ENCODE measurements around the gene GSTM5.

GSTM5 gene

GRCh38 chr1:109760581-109761226 is 48.7 kb downstream of the GSTM5 start:
- Histone ChIP-seq H3F3A (ENCODE audit: insufficient read depth, low read length) (no peaks in the 10 kb centered on the region), H3K4me3 (ENCODE audit: low read depth, low read length, poor library complexity, severe bottlenecking) (no peak overlapping the region), H3K4me2 (ENCODE audit: low read length) (no peak overlapping the region), H4K20me1 (ENCODE audit: insufficient read depth, low read length) (no peaks in the 10 kb centered on the region), H3K9me2 (ENCODE audit: low read depth, low read length) (no peaks in the 10 kb centered on the region), H3K79me2 (ENCODE audit: insufficient read depth, low read length) (no peaks in the 10 kb centered on the region), H3K9ac (ENCODE audit: low read length) (no peak overlapping the region), H2AFZ (ENCODE audit: low read length) (no peak overlapping the region), H3K27me3 (ENCODE audit: insufficient read depth, low read length) (no peaks in the 10 kb centered on the region; the same call in 1 of the 2 replicates), H3K36me3 (ENCODE audit: insufficient read depth, low read length) (no peaks in the 10 kb centered on the region), H3K9me3 (ENCODE audit: low read length) (no peaks in the 10 kb centered on the region), H3K27ac (ENCODE audit: low read depth, low read length, poor library complexity, severe bottlenecking) (no peak overlapping the region), H3K4me1 (ENCODE audit: insufficient read depth, low read length, severe bottlenecking) (no peaks in the 10 kb centered on the region)
- TF ChIP-seq, protein P1, sequence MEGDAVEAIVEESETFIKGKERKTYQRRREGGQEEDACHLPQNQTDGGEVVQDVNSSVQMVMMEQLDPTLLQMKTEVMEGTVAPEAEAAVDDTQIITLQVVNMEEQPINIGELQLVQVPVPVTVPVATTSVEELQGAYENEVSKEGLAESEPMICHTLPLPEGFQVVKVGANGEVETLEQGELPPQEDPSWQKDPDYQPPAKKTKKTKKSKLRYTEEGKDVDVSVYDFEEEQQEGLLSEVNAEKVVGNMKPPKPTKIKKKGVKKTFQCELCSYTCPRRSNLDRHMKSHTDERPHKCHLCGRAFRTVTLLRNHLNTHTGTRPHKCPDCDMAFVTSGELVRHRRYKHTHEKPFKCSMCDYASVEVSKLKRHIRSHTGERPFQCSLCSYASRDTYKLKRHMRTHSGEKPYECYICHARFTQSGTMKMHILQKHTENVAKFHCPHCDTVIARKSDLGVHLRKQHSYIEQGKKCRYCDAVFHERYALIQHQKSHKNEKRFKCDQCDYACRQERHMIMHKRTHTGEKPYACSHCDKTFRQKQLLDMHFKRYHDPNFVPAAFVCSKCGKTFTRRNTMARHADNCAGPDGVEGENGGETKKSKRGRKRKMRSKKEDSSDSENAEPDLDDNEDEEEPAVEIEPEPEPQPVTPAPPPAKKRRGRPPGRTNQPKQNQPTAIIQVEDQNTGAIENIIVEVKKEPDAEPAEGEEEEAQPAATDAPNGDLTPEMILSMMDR (IDR thresholded peaks at IDR 0.05; ENCODE audit: low read length): no peak
- TF ChIP-seq EZH2 (IDR thresholded peaks at IDR 0.05; ENCODE audit: borderline replicate concordance, low read length): no peak

- Histone ChIP-seq H3K9ac (ENCODE audit: low read length) (no peak overlapping the region), H3K9me3 (ENCODE audit: low read length) (no peaks in the 10 kb centered on the region), H3K27me3 (ENCODE audit: insufficient read depth, low read length) (no peaks in the 10 kb centered on the region; the same call in 1 of the 2 replicates), H3K4me2 (ENCODE audit: low read length) (no peak overlapping the region), H3K36me3 (ENCODE audit: insufficient read depth, low read length) (no peaks in the 10 kb centered on the region), H3K4me1 (ENCODE audit: insufficient read depth, low read length, severe bottlenecking) (no peaks in the 10 kb centered on the region), H3K27ac (ENCODE audit: low read depth, low read length, poor library complexity, severe bottlenecking) (no peak overlapping the region), H2AFZ (ENCODE audit: low read length) (no peak overlapping the region), H4K20me1 (ENCODE audit: insufficient read depth, low read length) (no peaks in the 10 kb centered on the region), H3K9me2 (ENCODE audit: low read depth, low read length) (no peaks in the 10 kb centered on the region), H3F3A (ENCODE audit: insufficient read depth, low read length) (no peaks in the 10 kb centered on the region), H3K4me3 (ENCODE audit: low read depth, low read length, poor library complexity, severe bottlenecking) (no peak overlapping the region), H3K79me2 (ENCODE audit: insufficient read depth, low read length) (no peaks in the 10 kb centered on the region)
- TF ChIP-seq, protein P1 (IDR thresholded peaks at IDR 0.05; ENCODE audit: low read length): no peak
- no peak for TF ChIP-seq EZH2 (IDR thresholded peaks at IDR 0.05; ENCODE audit: borderline replicate concordance, low read length)
Measured at GRCh38 chr1:109761227-109762038, 49.4 kb downstream of the GSTM5 start.

DNA sequence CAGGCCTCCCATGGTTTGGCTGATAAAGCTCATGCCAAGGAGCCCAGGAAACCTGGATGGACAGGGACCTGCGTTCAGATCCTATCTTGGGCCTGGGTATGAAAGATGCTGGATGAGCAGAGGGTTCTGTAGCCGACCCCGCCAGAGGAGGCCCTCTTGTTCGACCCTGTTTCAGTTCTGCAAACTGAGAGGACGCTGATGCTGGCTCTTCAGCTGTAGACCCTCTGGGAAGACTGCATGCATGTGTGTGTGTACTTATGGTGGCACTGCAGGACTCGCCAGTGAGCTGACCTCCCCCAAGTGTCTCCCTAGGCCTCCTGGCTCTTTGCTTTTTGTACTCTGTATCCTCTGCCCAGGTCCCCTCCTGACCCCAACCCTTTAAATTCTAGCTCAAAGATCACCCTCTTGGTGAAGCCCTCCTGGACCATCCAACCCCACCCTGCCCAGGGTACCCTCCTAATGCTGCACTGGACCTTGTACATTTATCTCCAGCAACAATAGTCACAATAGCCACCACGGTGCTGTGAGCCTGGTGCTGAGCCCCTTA is 50.1 kb downstream of the GSTM5 start:
- H3K9ac ChIP-seq (ENCODE audit: low read length): no peak overlapping the region

More for the DNA sequence above, 50.1 kb downstream of the GSTM5 start:
- Histone ChIP-seq H3F3A (ENCODE audit: insufficient read depth, low read length) (no peaks in the 10 kb centered on the region), H3K27me3 (ENCODE audit: insufficient read depth, low read length) (no peaks in the 10 kb centered on the region; the same call in 1 of the 2 replicates), H3K27ac (ENCODE audit: low read depth, low read length, poor library complexity, severe bottlenecking) (no peak overlapping the region), H3K4me3 (ENCODE audit: low read depth, low read length, poor library complexity, severe bottlenecking) (no peak overlapping the region), H3K4me1 (ENCODE audit: insufficient read depth, low read length, severe bottlenecking) (no peaks in the 10 kb centered on the region), H3K9me2 (ENCODE audit: low read depth, low read length) (no peaks in the 10 kb centered on the region), H4K20me1 (ENCODE audit: insufficient read depth, low read length) (no peaks in the 10 kb centered on the region), H3K4me2 (ENCODE audit: low read length) (no peak overlapping the region), H3K9me3 (ENCODE audit: low read length) (no peaks in the 10 kb centered on the region), H3K36me3 (ENCODE audit: insufficient read depth, low read length) (no peaks in the 10 kb centered on the region), H2AFZ (ENCODE audit: low read length) (no peak overlapping the region), H3K79me2 (ENCODE audit: insufficient read depth, low read length) (no peaks in the 10 kb centered on the region)
- TF ChIP-seq, protein P1 (IDR thresholded peaks at IDR 0.05; ENCODE audit: low read length): no peak
- no peak for TF ChIP-seq EZH2 (IDR thresholded peaks at IDR 0.05; ENCODE audit: borderline replicate concordance, low read length)

All from OCI-LY1 (cell line).